A172 (cell line): ENCODE data around the gene KLHL11. TPM values are rescaled to one million over a fixed set of nuclear protein-coding genes. Genes with fewer than 3 reads are reported as not detected.
"Not testable (repeated sequence)": the region's sequence is repeated elsewhere in the genome, so short reads cannot be mapped to it uniquely, and the experiment has no call there.

Source experiments
- DNase-seq: peaks from one replicate; pipeline ENCODE4 v3.0.0-alpha.2; 2015; ENCODE audit warnings: low spot score
- total RNA-seq: library from RNA; depleted of rRNA; stranded (reverse); fragments of >200 nt; shearing (Covaris generic); gene quantifications from 2 replicates; pipeline ENCODE4 v1.2.3, GENCODE V29; 2014

The KLHL11 gene
- total RNA-seq, 1 experiment from 2014 or later = 34.8 TPM

DNA sequence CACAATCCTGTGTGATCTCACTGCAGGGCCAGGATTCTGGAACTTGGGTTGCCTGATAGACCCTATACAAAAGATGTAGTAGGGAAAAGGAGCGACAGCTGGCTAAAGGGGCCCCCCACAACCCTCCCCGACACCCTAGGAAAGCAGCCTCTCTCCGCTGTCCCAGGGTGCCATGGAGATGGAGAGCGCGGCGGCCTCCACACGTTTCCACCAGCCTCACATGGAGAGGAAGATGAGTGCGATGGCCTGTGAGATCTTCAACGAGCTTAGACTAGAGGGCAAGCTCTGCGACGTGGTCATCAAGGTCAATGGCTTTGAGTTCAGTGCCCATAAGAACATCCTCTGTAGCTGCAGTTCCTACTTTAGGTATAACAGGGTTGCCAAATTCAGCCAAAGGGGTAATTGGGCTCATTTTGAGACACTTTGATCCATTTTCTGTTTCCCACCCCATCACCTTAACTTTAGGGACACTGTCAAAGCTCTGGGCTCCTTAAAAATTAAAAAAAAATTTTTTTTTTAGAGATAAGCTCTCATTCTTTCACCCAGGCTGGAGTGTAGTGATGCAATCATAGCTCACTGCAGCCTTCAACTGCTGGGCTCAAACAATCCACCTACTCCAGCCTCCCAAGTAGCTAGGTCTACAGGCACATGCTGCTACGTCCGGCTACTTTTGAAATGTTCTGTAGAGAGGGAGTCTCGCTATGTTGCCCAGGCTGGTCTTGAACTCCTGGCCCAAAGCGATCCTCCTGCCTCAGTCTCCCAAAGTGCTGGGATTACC, 27.3 kb downstream of the KLHL11 start, which contains the start of gene KLHL10:
KLHL10 (plus strand) TSS at position 65 of the 778 bp plus-strand sequence; CDS start at position 173, 108 bp downstream.
- DNase-seq = no peak

DNA sequence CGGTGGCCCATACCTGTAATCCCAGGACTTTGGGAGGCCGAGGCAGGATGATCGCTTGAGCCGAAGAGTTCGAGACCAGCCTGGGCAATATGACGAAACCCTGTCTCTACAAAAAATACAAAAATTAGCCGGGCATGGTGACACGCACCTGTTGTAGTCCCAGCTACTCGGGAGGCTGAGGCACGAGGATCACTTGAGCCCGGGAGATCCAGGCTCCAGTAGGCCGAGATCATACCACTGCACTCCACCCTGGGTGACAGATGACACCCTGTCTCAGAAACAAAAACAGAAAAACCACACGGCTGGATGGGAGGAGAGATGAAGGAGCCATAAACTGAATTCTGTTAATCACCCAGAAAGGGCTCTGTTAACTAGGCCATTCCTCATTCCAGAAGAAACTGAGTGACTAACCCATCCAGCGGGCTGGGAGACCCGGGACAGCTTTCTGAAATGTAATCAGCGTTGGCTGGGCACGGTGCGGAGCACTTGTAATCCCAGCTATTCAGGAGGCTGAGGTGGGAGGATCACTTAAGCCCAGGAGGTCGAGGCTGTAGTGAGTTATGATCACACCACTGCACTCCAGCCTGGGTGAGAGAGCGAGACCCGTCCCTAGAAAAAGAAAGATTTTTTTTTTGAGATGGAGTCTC, 28.6 kb downstream of the KLHL11 start:
- no peak for DNase-seq

DNA sequence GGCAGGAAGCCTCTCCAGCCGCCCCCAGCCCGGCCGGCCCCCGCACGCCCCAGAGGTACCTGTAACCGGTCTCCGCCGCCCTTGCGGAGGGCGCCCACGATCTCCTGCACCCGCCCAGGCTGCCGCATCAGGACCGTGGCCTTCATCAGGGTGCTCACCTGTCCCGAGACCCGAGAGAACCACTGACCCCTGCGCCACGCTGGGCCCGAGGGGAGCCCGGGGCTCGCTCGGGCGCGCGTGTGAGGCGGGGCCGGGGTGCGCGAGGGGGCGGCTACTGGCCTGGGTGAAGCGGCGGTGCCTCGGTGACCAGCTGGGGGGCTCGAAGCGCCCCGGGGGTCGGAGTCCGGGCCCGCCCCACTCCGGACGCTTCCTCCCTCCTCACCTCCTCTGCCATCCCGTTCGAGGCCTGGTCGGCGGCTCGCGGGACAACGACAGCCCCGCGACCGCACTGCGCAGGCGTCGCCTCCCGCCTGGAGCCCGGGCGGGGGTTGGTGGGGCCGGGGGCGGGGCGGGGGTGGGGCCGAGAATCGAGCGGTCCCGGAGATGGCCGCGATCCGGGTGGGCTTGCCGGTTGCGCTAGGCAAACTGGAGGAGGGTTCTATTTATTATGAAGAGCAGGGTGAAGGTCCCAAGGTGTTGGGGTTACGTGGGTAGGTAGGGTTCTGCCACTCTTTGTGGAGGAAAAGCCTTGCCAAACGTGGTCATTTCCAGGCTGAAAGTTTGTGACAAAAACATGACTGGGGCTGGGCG, 29.2 kb downstream of the KLHL11 start, which contains the start of gene NT5C3B:
NT5C3B (minus strand) TSS at position 433 of the 750 bp plus-strand sequence; CDS start at position 394, 39 bp downstream.
- no peak for DNase-seq

DNA sequence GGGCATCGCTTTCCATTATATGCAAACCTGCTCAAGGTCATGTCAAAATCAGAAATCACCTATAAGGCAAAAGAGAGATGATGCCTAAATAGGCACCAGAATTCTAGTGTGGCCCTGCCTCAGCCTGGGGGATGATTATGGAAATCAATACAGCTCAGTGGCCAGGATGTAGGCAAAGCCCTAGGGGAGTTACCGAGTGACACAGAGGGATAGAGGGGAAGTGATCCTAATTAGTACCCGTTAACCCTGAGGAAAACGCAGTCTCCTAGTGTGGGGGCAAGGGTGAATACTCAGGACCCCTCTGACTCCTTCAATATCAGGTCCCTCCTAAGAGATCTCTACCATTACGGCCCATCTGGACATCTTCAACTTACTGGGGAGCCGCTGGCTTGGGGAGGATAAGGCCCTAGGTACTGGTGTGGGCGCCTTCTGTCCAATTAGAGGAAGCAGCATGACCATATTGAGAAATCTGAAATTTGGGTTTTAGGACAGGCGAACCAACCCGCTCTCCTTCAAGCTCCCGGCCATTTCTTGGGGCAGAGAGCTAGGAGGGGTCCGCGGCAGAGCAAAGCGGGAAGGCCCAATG, 29.9 kb downstream of the KLHL11 start:
- no peak for DNase-seq

DNA sequence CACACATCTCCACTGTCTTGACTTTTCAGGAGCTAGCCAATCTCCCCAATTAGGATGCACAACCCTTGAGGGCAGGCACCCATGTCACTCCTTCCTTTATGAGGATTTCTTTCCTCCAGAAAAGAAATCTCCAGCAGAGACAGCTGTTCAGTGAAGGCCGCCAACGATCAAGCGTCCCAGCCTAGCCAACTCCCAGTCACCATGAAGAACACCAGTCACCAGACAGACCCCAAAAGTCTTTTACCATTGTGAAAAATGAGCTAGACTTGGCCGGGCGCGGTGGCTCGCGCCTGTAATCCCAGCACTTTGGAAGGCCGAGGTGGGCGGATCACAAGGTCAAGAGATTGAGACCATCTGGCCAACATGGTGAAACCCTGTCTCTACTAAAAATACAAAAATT, 35.3 kb downstream of the KLHL11 start:
- not testable (repeated sequence) for DNase-seq

DNA sequence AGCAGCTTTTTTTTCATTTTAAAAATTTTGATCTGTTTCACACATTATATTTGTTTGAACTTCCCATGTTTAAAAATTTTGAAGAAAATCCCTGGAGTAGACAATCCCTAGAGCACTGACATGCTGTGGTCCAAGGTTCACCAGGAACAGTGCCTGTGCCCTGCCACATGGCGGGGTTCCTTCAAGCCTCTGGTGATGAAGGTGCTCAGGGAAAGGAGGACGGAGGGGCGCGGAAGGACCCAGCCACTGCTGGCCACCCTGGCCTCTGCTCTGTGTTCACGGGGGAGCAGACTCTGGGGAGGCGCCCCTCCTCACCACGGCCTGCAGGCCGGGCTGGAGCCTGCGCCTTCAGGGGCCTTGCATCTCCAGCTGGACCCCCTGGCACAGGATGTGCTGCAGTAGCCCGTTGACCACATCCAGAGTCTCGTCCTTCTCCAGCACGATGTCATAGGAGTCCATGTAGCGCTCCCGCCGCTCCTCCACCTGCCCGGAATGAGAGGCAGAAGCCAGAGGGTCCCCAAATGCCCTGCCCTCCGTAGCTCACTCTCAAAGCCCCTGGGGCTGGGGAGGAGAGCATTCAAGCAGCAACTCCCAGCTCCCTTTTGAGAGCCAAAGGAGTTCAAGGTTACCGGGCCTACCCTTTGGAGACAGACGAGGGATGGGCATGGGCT, 39.9 kb downstream of the KLHL11 start:
- no peak for DNase-seq

DNA sequence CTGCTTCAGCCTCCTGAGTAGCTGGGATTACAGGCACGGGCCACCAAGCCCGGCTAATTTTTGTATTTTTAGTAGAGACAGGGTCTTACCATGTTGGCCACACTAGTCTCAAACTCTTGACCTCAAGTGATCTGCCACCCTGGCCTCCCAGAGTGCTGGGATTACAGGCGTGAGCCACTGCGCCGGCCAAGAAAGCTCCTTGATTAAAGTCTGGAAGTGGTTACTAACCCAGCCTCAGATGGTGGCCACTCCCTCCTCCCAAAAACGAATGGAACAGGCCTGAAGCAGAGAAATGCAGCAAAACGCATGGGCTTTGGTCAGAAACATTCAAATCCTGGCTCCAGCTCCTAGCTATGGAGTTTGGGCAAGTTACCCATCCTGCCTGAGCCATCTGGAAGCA, 41.1 kb downstream of the KLHL11 start:
- DNase-seq = no peak

DNA sequence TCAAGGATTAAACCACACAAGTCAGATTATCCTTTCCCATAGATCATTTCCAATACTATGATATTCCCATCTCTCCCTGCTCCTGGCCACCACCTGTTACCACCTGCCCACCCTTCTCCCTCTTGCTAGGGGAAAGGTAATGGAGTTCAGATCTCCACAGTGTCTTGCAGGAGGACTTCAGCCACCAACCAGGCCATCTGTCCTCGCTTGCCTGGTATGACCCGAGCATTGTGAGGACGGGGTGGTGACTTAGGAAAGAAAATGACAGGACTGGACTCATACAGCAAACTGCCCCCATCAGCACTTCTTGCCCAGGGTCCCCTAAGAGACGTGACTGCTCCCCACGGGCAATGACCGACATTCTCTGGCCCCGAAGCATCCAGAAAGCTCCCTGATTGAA, 41.6 kb downstream of the KLHL11 start:
- no peak for DNase-seq

DNA sequence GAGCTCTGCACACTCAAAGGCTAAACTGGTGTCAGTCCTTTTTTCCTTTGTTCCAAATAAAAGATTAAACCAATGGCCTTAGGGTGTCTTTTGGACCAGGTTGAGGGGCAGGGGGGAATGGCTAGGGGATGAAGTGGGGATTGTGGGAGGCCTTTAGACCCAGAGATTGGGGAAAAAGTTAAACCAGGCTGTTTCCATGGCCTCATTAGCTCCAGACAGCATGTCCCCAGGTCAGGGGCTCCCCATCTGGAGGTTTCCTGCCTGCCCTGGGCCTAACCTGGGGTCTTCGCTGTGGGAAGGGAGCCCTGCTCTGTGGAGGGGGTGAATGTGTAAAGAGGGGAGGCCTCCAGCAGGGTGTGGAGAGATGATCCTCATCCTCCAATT, 42.1 kb downstream of the KLHL11 start:
- no peak for DNase-seq

DNA sequence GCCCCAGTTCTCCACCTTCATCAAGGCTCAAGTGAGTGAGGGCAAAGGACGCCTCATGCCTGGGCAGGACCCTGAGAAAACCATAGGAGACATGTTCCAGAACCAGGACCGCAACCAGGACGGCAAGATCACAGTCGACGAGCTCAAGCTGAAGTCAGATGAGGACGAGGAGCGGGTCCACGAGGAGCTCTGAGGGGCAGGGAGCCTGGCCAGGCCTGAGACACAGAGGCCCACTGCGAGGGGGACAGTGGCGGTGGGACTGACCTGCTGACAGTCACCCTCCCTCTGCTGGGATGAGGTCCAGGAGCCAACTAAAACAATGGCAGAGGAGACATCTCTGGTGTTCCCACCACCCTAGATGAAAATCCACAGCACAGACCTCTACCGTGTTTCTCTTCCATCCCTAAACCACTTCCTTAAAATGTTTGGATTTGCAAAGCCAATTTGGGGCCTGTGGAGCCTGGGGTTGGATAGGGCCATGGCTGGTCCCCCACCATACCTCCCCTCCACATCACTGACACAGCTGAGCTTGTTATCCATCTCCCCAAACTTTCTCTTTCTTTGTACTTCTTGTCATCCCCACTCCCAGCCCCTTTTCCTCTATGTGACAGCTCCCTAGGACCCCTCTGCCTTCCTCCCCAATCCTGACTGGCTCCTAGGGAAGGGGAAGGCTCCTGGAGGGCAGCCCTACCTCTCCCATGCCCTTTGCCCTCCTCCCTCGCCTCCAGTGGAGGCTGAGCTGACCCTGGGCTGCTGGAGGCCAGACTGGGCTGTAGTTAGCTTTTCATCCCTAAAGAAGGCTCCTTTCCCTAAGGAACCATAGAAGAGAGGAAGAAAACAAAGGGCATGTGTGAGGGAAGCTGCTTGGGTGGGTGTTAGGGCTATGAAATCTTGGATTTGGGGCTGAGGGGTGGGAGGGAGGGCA, 42.7 kb downstream of the KLHL11 start:
- no peak for DNase-seq

DNA sequence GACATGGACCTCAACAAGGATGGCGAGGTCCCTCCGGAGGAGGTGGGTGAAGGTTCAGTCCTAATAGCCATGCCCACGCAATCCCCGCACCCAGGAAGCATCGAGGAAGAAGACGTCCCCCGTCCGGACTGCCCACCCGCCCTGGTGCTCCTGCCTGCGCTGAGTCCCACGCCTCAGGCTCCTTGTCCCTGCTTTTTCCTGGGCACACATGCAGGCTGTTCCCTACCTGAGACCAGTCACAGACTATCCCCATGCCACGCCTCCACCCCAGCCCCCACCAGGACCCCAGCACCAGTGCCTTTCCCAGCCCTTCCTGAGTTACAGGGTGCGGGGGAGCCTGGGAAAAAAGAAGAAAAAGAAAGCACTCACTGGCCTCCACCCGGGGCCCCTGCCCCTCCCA, 43.4 kb downstream of the KLHL11 start:
- no peak for DNase-seq

DNA sequence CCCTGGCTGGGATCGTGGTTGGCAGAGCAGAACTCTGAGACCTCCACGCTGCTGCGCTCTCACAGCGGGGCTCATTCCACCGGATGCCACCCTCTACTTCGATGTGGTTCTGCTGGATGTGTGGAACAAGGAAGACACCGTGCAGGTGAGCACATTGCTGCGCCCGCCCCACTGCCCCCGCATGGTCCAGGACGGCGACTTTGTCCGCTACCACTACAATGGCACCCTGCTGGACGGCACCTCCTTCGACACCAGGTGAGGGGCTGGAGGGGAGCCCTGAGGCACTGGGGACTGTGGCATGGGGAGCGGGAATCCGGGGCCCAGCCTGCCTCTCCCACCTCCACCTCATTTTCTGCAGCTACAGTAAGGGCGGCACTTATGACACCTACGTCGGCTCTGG, 47.2 kb downstream of the KLHL11 start:
- no peak for DNase-seq

DNA sequence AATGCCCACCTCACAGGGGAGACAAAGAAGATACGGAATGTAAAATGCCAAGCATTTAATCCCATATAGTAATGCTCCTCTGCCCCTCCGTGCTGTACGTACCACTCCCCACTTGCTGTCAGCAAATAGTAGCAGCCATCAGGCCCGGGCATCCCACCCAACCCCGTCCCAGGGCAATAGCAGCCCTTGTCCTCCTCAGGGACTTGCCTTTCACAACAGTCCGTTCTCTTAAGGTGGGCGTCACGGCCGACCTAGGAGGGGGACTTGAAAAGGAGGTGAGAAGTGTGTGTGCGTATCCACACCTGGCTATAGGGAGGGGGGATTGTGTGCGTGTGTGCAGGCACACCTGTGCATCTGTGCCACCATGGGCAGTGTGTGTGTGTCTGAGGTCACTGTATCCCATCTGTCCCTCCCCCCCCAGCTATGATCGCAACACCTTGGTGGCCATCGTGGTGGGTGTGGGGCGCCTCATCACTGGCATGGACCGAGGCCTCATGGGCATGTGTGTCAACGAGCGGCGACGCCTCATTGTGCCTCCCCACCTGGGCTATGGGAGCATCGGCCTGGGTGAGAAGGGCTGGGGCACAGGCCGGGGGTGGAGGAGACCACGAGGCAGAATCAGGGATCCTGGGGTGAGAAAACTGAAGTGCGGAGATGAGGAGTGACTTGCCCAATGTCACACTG, 48.4 kb downstream of the KLHL11 start:
- DNase-seq = no peak

DNA sequence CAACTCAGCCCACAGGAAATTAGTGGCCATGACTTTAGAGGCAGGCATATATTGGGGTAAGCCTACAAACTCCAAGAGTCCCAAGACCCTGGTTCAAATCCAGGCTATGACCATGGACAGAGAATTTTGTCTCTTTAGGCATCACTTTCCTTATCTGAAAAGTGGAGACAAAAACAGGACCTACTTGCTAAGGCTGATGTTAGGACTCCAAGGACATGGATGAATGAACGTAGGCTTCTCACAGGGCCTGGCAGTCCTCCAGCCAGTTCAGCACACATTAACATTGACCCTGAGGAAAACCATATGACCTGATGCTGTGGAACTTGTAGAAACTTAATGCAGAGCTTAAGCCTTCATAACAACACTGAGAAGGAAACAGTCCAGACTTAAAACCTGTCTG, 51.0 kb downstream of the KLHL11 start:
- no peak for DNase-seq

DNA sequence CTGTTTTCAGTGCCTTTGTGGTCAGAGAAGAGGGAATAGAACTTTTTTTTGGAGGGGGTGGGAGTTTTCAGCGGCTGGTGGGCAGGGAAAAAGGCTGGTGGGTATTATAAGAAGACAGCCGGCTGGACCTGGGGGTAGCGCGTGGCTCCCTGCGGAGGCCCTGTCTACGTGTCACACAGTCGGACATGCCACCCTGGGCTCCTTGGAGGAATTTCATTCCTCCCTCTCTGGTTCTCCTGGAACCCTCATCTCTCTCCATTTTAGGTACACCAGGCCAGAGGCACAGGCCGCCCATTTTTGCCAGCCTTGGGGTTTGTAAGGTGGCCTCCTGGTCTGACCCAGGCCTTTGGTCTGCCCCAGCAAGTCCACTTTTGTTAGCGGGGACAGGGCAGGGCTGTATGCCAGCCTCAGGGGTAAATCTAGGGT, 51.5 kb downstream of the KLHL11 start:
- DNase-seq = no peak

DNA sequence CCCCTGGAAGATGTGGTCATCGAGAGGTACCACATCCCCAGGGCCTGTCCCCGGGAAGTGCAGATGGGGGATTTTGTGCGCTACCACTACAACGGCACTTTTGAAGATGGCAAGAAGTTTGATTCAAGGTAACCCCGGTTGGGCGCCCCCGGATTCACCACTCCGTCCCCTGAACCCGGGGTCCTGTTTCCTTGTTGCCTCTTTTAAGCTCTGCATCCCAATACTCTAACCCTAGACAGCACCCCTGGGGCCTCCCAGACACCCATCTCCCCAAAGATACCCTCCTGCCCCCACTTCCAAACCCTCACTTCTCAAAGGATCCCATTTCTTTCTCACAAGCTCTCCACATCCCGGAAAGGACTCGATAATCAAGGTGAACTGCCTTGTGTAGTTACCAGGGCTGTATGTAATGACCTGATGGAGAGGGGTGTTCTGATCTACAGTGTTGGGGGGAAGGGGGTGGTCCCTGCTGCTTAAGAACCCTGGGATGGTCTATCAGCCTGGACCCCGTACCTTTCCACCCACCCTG, 52.0 kb downstream of the KLHL11 start:
- no peak for DNase-seq

DNA sequence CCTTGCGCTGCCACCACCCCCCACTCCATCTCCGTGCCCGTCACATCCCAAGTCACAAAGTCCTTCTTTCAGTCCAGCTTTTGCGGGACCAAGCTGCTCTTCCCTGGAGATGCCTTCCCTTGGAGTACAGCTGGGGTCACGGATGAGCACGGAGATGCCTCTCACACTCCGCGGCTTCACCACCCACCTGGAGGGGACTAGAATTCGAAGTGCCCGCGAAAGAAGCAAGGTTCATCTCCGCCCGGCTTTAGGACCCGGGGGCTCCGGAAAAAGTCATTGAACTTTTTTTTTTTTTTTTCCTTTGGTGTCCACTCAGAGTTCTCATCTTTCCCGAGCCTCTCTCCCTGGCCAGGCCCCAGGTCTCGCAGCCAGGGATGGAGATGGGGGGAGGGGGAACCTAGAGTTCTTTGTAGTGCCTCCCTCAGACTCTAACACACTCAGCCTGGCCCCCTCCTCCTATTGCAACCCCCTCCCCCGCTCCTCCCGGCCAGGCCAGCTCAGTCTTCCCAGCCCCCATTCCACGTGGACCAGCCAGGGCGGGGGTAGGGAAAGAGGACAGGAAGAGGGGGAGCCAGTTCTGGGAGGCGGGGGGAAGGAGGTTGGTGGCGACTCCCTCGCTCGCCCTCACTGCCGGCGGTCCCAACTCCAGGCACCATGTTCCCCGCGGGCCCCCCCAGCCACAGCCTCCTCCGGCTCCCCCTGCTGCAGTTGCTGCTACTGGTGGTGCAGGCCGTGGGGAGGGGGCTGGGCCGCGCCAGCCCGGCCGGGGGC, 52.7 kb downstream of the KLHL11 start, which contains the start of gene FKBP10:
FKBP10 (plus strand) TSS at position 624 of the 771 bp plus-strand sequence; CDS start at position 655, 31 bp downstream.
- DNase-seq = peak; percentile 76

DNA sequence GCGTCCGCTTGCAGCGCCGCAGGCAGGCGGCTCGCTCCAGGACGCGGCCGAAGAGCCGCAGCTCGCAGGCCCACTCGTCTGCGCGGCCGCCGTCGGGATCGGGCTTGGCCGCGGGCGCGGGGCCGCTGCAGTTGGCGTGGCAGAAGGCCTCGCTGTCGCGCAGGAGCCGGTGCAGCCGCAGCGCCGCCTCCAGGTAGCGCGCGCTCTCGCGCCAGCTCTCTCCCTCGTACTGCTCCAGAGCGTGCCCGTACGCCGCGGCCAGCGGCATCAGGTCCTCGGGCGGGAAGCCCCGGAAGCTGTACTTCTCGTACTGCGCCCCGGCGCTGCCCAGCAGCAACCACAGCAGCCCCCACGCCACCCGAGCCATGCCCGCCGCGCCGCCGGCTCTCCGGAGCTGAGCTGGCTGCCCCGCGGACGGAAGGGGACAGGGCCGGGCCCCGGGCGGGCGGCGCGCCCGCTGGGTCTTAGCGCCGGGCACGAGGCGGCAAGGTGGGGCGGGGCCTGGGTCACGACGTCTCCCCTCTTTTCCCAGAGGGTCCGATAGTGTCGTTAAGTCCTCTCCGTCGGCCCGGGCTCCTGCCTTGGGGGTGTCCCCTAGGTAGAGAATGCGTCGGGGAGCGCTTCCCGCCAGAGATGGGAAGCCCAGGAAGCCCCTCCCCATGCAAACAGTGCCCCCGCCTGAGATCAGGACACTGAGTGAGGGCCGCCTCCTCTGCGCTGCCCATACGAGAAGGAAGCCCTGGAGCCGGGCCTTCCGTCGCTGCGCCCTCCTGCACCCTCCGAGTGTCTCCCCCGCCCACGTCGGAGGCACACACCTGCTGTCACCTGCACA, 53.5 kb downstream of the KLHL11 start, which contains the start of gene P3H4:
P3H4 (minus strand) TSS at position 401 of the 832 bp plus-strand sequence; CDS start at position 367, 34 bp downstream.
- peak; percentile 63 for DNase-seq
